HG03378 (cell line): Measurements from ENCODE around the gene DST.

ENCODE experiments used
- ATAC-seq: cut with Tn5 transposase; IDR thresholded peaks from one replicate; pipeline ENCODE4 v1.9.1; 2021; ENCODE audit warnings: mild to moderate bottlenecking, moderate library complexity; ENCODE audit not compliant: unreplicated experiment

The DST gene

GRCh38 chr6:56624728-56625069 lies 18.0 kb downstream of the DST start:
- no peak for ATAC-seq

GRCh38 chr6:56624046-56624727 lies 18.5 kb downstream of the DST start:
- no peak for ATAC-seq

- ATAC-seq = no peak
Observed at GRCh38 chr6:56620229-56620868, 22.3 kb downstream of the DST start.

GRCh38 chr6:56618050-56618449 lies 24.6 kb downstream of the DST start:
- ATAC-seq = no peak

- ATAC-seq = no peak
Observed at GRCh38 chr6:56616967-56617366, 25.7 kb downstream of the DST start.

GRCh38 chr6:56613247-56613851 lies 29.3 kb downstream of the DST start:
- no peak for ATAC-seq

GRCh38 chr6:56608332-56608731 lies 34.4 kb downstream of the DST start:
- no peak for ATAC-seq

GRCh38 chr6:56607111-56607752 lies 35.5 kb downstream of the DST start:
- no peak for ATAC-seq

GRCh38 chr6:56605435-56605834 lies 37.3 kb downstream of the DST start:
- no peak for ATAC-seq

GRCh38 chr6:56604186-56604585 lies 38.5 kb downstream of the DST start:
- no peak for ATAC-seq

GRCh38 chr6:56601390-56601789 lies 41.3 kb downstream of the DST start:
- no peak for ATAC-seq

GRCh38 chr6:56595490-56596122 lies 47.1 kb downstream of the DST start:
- peak; percentile 32 for ATAC-seq

GRCh38 chr6:56594699-56595098 lies 48.0 kb downstream of the DST start:
- no peak for ATAC-seq

GRCh38 chr6:56593801-56594318 lies 48.8 kb downstream of the DST start:
- ATAC-seq = peak; percentile 94

GRCh38 chr6:56582236-56582635 lies 60.5 kb downstream of the DST start:
- no peak for ATAC-seq

GRCh38 chr6:56581296-56581925 lies 61.3 kb downstream of the DST start:
- ATAC-seq = no peak

- no peak for ATAC-seq
Observed at GRCh38 chr6:56580271-56580670, 62.4 kb downstream of the DST start.

GRCh38 chr6:56579155-56579851 lies 63.4 kb downstream of the DST start:
- no peak for ATAC-seq

- no peak for ATAC-seq
Observed at GRCh38 chr6:56575736-56576135, 67.0 kb downstream of the DST start.

GRCh38 chr6:56574292-56574691 lies 68.4 kb downstream of the DST start:
- no peak for ATAC-seq
